Measurements from ENCODE around the gene SNX32.

DNA sequence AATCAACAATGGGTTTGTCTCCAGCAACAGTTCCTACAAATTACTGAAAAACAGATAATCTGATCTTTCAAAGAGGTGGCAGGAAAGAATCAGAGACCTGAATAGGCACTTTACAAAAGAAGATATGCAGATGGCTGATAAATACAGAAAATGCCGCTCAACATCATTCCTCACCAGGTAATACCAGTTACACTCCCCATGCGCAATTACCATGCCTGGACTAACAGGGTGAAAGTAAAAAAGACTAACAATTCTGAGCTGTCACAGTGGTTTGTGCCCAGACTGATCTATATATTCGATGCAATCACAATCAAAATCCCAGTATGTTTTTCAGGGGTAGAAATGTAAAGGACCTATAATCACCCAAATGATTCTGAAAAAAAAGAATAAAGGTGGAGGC lies 10.0 kb downstream of the SNX32 start:
- TF ChIP-seq, protein P1, sequence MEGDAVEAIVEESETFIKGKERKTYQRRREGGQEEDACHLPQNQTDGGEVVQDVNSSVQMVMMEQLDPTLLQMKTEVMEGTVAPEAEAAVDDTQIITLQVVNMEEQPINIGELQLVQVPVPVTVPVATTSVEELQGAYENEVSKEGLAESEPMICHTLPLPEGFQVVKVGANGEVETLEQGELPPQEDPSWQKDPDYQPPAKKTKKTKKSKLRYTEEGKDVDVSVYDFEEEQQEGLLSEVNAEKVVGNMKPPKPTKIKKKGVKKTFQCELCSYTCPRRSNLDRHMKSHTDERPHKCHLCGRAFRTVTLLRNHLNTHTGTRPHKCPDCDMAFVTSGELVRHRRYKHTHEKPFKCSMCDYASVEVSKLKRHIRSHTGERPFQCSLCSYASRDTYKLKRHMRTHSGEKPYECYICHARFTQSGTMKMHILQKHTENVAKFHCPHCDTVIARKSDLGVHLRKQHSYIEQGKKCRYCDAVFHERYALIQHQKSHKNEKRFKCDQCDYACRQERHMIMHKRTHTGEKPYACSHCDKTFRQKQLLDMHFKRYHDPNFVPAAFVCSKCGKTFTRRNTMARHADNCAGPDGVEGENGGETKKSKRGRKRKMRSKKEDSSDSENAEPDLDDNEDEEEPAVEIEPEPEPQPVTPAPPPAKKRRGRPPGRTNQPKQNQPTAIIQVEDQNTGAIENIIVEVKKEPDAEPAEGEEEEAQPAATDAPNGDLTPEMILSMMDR (IDR thresholded peaks at IDR 0.05), result no peak
- TF ChIP-seq ZFX (IDR thresholded peaks at IDR 0.05; ENCODE audit: borderline replicate concordance), result no peak
